GM23338 (cell line): Measurements from ENCODE around the gene MAP2K6.

Experiments used
- EZH2phosphoT487 ChIP-seq: fragments of 200-600 bp; sonication (generic); IDR thresholded peaks from one replicate; pipeline ENCODE4 v1.8.1; 2018; ENCODE audit warnings: antibody characterized with exemption; ENCODE audit not compliant: unreplicated experiment
- JUNB ChIP-seq: IDR thresholded peaks from one replicate; pipeline ENCODE4 v1.6.1; 2016; ENCODE audit warnings: antibody characterized with exemption; ENCODE audit not compliant: unreplicated experiment
- POLR2AphosphoS5 ChIP-seq: IDR thresholded peaks from 2 replicates; pipeline ENCODE4 v1.6.1; 2016; ENCODE audit warnings: antibody characterized with exemption, low read depth
- TF ChIP-seq, protein P1 (sequence below): IDR thresholded peaks from one replicate; pipeline ENCODE4 v1.6.1; 2018; ENCODE audit warnings: antibody characterized with exemption; ENCODE audit not compliant: unreplicated experiment
- TF ChIP-seq, protein P2 (sequence below), 2 experiments: fragments of 200-600 bp in 1 of 2; sonication (generic) in 1 of 2; conservative IDR thresholded peaks; 2 replicates each; pipeline versions ENCODE4 v1.5.1 to v1.6.1; 2016 to 2017; ENCODE audit warnings: antibody characterized with exemption in 2 of 2, low read depth in 2 of 2, mild to moderate bottlenecking in 2 of 2, moderate library complexity in 1 of 2

DNA sequence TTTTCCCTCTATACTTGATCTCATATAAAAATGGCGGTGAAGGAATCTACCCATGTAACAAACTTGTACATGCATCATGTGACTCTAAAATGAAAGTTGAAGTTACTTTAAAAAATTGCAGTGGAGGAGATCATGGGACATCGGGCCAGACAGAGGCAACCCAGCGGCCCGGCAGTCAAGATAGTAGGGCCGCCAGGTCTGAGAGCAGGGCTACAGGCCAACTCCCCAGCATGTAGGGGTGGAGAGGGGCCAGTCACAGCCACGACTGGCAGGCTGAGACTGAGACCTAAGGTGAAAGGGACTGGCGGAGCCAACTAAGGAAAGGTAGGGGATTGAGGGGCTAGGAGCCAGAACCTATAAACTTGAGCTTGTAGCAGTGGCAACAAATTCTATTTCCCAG lies 150.9 kb downstream of the MAP2K6 start:
- TF ChIP-seq EZH2phosphoT487, result no peak
- no peak for TF ChIP-seq POLR2AphosphoS5
- TF ChIP-seq, protein P1, sequence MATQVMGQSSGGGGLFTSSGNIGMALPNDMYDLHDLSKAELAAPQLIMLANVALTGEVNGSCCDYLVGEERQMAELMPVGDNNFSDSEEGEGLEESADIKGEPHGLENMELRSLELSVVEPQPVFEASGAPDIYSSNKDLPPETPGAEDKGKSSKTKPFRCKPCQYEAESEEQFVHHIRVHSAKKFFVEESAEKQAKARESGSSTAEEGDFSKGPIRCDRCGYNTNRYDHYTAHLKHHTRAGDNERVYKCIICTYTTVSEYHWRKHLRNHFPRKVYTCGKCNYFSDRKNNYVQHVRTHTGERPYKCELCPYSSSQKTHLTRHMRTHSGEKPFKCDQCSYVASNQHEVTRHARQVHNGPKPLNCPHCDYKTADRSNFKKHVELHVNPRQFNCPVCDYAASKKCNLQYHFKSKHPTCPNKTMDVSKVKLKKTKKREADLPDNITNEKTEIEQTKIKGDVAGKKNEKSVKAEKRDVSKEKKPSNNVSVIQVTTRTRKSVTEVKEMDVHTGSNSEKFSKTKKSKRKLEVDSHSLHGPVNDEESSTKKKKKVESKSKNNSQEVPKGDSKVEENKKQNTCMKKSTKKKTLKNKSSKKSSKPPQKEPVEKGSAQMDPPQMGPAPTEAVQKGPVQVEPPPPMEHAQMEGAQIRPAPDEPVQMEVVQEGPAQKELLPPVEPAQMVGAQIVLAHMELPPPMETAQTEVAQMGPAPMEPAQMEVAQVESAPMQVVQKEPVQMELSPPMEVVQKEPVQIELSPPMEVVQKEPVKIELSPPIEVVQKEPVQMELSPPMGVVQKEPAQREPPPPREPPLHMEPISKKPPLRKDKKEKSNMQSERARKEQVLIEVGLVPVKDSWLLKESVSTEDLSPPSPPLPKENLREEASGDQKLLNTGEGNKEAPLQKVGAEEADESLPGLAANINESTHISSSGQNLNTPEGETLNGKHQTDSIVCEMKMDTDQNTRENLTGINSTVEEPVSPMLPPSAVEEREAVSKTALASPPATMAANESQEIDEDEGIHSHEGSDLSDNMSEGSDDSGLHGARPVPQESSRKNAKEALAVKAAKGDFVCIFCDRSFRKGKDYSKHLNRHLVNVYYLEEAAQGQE, result no peak
- no peak for TF ChIP-seq JUNB
- TF ChIP-seq, protein P2, sequence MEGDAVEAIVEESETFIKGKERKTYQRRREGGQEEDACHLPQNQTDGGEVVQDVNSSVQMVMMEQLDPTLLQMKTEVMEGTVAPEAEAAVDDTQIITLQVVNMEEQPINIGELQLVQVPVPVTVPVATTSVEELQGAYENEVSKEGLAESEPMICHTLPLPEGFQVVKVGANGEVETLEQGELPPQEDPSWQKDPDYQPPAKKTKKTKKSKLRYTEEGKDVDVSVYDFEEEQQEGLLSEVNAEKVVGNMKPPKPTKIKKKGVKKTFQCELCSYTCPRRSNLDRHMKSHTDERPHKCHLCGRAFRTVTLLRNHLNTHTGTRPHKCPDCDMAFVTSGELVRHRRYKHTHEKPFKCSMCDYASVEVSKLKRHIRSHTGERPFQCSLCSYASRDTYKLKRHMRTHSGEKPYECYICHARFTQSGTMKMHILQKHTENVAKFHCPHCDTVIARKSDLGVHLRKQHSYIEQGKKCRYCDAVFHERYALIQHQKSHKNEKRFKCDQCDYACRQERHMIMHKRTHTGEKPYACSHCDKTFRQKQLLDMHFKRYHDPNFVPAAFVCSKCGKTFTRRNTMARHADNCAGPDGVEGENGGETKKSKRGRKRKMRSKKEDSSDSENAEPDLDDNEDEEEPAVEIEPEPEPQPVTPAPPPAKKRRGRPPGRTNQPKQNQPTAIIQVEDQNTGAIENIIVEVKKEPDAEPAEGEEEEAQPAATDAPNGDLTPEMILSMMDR (conservative IDR thresholded peaks at IDR 0.05; ENCODE audit: low read depth in 2 of 2), result no peak
